ENCODE data around the gene ZNF232. TPM values are rescaled to one million over a fixed set of nuclear protein-coding genes. Genes with fewer than 3 reads are reported as not detected.

Gene ZNF232
- total and polyA plus RNA-seq, 2 of the 13 experiments (the other 11 are each of a cell fraction or from before 2014, with no cell fraction given): 7.8 to 28.7 TPM

DNA sequence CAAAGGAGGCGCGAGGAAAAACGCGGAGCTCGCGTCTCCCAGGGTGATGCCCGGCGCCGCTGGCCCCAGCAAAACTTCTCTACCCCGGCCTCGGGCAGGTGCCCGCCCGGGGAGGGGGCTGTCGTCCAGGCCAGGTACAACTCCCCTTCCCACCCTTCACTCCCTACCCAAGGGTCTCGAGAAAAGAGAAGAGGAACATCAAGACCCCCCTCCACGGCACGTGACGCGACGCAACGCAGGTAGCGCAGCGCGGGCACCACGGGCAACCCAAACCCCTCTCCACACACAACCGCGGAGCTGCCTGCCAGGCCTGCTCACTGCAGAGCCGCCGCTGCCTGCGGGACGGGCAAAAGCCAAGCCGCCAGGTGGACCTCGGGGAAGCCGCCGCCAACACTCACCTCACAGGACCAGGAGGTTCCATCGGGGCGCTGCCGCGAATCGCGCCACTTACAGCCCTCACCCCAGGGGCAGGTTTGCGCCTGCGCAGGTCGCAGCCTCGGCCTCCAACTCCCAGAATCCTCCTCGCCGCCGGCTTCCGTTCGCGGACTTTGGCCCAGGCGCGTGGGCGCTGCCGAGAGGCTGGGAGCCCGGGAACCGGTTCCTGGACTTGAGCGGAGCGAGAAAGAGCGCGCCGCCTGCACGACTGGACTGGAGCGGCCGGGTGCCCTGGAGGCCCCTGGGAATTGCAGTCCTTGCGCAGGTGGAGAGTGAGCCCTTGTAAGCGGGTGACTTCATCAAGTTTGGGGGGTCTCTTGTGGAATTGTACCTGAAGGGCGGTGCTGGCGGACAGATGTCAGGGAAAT lies at the start of gene ZNF232 (continued):
- TF ChIP-seq SPEN (CRISPR knock-in tag; IDR thresholded peaks at IDR 0.05; ENCODE audit: low read depth) (peak; percentile 94), ONECUT2 (CRISPR knock-in tag; IDR thresholded peaks at IDR 0.05) (no peak), MTF2 (CRISPR knock-in tag; IDR thresholded peaks at IDR 0.05; ENCODE audit: borderline replicate concordance) (no peak), ZNF841 (CRISPR knock-in tag; IDR thresholded peaks at IDR 0.05; ENCODE audit: borderline replicate concordance) (no peak), ASH2L (IDR thresholded peaks at IDR 0.05; ENCODE audit: insufficient read length, low read depth, low read length) (peak; percentile 78), ZNF850 (CRISPR knock-in tag; conservative IDR thresholded peaks at IDR 0.05) (no peak), REXO4 (CRISPR knock-in tag; IDR thresholded peaks at IDR 0.05; ENCODE audit: borderline replicate concordance) (no peak), WIZ (CRISPR knock-in tag; IDR thresholded peaks at IDR 0.05) (peak; percentile 71; the same call in 1 of the 2 replicates), NRL (CRISPR knock-in tag; IDR thresholded peaks at IDR 0.05; ENCODE audit: borderline replicate concordance) (peak; percentile 95; the same call in 1 of the 2 replicates), GABPB1 (CRISPR knock-in tag; IDR thresholded peaks at IDR 0.05) (peak; percentile 96), DMAP1 (CRISPR knock-in tag; IDR thresholded peaks at IDR 0.05) (peak; percentile 92), PITX1 (CRISPR knock-in tag; IDR thresholded peaks at IDR 0.05) (peak; percentile 51; the same call in 1 of the 2 replicates), FOXC1 (CRISPR knock-in tag; IDR thresholded peaks at IDR 0.05; ENCODE audit: borderline replicate concordance) (peak; percentile 70; the same call in 1 of the 2 replicates), CC2D1A (CRISPR knock-in tag; IDR thresholded peaks at IDR 0.05) (peak; percentile 91; the same call in 1 of the 2 replicates), SP5 (CRISPR knock-in tag; IDR thresholded peaks at IDR 0.05; ENCODE audit: borderline replicate concordance, low read depth) (no peak), NFIC (IDR thresholded peaks at IDR 0.05; ENCODE audit: low read length) (no peak), ZNF598 (CRISPR knock-in tag; IDR thresholded peaks at IDR 0.05; ENCODE audit: borderline replicate concordance) (peak; percentile 52; the same call in 1 of the 2 replicates), HOXA9 (CRISPR knock-in tag; IDR thresholded peaks at IDR 0.05; ENCODE audit: borderline replicate concordance) (no peak), ZNF468 (CRISPR knock-in tag; IDR thresholded peaks at IDR 0.05) (no peak), ZNF136 (CRISPR knock-in tag; IDR thresholded peaks at IDR 0.05; ENCODE audit: low read depth) (no peak), PLRG1 (conservative IDR thresholded peaks at IDR 0.05) (no peak)
- TF ChIP-seq, protein P1, sequence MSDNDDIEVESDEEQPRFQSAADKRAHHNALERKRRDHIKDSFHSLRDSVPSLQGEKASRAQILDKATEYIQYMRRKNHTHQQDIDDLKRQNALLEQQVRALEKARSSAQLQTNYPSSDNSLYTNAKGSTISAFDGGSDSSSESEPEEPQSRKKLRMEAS (IDR thresholded peaks at IDR 0.05): peak; percentile 75
- TF ChIP-seq, protein P2, sequence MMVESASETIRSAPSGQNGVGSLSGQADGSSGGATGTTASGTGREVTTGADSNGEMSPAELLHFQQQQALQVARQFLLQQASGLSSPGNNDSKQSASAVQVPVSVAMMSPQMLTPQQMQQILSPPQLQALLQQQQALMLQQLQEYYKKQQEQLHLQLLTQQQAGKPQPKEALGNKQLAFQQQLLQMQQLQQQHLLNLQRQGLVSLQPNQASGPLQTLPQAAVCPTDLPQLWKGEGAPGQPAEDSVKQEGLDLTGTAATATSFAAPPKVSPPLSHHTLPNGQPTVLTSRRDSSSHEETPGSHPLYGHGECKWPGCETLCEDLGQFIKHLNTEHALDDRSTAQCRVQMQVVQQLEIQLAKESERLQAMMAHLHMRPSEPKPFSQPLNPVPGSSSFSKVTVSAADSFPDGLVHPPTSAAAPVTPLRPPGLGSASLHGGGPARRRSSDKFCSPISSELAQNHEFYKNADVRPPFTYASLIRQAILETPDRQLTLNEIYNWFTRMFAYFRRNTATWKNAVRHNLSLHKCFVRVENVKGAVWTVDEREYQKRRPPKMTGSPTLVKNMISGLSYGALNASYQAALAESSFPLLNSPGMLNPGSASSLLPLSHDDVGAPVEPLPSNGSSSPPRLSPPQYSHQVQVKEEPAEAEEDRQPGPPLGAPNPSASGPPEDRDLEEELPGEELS (CRISPR knock-in tag; IDR thresholded peaks at IDR 0.05): peak; percentile 49; the same call in 1 of the 2 replicates
